ENCODE measurements around the gene HMCN1.

The HMCN1 gene

DNA sequence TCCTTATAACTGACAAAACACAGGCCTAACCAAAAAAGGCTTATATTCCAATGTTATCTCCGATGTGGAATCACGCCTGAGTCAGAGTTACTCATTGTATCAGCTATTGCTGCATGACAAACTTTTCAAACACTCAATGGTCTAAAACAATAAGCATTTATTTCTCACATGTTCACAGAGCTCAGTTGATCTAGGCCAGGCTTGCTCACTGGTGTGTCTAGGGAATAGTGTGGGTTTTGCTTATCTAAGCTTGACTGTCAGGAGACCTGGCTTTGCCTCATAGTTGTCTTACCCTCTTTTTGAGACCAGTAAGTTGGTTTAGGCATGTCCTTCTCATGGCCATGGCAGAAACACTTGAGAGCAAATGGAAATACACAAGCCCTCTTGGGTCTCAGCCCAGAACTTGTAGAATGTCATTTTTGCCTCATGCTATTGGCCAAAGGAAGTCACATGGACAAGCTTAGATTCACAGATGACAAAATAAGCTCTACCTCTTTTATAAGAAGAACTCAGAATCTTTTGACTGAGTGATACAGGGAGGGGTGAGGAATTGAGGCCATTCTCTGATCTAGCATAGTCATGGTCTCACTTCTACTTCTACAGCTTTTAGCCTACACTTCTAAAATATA lies 130.8 kb downstream of the HMCN1 start:
- DNase-seq (ENCODE audit: low read depth) = no peak
- no peak for TF ChIP-seq CTCF (IDR thresholded peaks at IDR 0.05; ENCODE audit: low read depth, low read length, missing control alignments)
- no peak overlapping the region for H3K4me3 ChIP-seq (ENCODE audit: low read depth, low read length)

GRCh38 chr1:185869590-185869989 lies 135.4 kb downstream of the HMCN1 start:
- no peak for TF ChIP-seq CTCF (IDR thresholded peaks at IDR 0.05; ENCODE audit: low read depth, low read length, missing control alignments)
- no peak for DNase-seq (ENCODE audit: low read depth)
- no peak overlapping the region for H3K4me3 ChIP-seq (ENCODE audit: low read depth, low read length)

GRCh38 chr1:185871627-185872150 lies 137.5 kb downstream of the HMCN1 start:
- no peak overlapping the region for H3K4me3 ChIP-seq (ENCODE audit: low read depth, low read length)
- DNase-seq (ENCODE audit: low read depth) = no peak
- TF ChIP-seq CTCF (IDR thresholded peaks at IDR 0.05; ENCODE audit: low read depth, low read length, missing control alignments) = no peak

DNA sequence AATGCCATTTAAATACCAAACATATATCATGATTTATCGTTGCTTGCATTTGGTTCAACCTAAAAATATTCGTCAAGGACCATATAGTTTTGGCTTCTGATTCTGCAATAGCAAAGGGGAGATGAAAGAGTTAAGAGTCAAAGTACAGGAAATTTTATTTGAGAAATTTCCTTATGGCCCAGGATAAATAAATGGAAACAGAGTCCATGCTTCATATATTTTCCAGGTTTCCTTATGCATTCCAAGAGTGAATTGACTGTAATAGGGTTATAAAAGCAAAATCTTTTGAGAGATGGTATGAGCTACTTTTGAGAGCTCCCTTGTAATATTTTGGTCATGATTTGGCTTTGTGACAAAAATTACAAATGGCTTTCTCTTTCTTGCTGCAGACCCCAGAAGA lies 140.1 kb downstream of the HMCN1 start:
- H3K4me3 ChIP-seq (ENCODE audit: low read depth, low read length) = no peak overlapping the region
- no peak for TF ChIP-seq CTCF (IDR thresholded peaks at IDR 0.05; ENCODE audit: low read depth, low read length, missing control alignments)
- DNase-seq (ENCODE audit: low read depth) = no peak

- TF ChIP-seq CTCF (IDR thresholded peaks at IDR 0.05; ENCODE audit: low read depth, low read length, missing control alignments) = no peak
- no peak overlapping the region for H3K4me3 ChIP-seq (ENCODE audit: low read depth, low read length)
- DNase-seq (ENCODE audit: low read depth) = no peak
Observed at GRCh38 chr1:185880330-185880729, 146.1 kb downstream of the HMCN1 start.

- DNase-seq (ENCODE audit: low read depth) = no peak
- no peak for TF ChIP-seq CTCF (IDR thresholded peaks at IDR 0.05; ENCODE audit: low read depth, low read length, missing control alignments)
- no peak overlapping the region for H3K4me3 ChIP-seq (ENCODE audit: low read depth, low read length)
Observed at GRCh38 chr1:185880779-185881333, 146.7 kb downstream of the HMCN1 start.

GRCh38 chr1:185886046-185886445 lies 151.9 kb downstream of the HMCN1 start:
- DNase-seq (ENCODE audit: low read depth) = no peak
- no peak for TF ChIP-seq CTCF (IDR thresholded peaks at IDR 0.05; ENCODE audit: low read depth, low read length, missing control alignments)
- no peak overlapping the region for H3K4me3 ChIP-seq (ENCODE audit: low read depth, low read length)

Data from GM12864 (cell line).